Measurements from ENCODE around the gene TTLL5. TPM values are rescaled to one million over a fixed set of nuclear protein-coding genes. Genes with fewer than 3 reads are reported as not detected.

Gene TTLL5
- polyA plus RNA-seq, 2 donors, result 10.5 to 10.6 TPM

DNA sequence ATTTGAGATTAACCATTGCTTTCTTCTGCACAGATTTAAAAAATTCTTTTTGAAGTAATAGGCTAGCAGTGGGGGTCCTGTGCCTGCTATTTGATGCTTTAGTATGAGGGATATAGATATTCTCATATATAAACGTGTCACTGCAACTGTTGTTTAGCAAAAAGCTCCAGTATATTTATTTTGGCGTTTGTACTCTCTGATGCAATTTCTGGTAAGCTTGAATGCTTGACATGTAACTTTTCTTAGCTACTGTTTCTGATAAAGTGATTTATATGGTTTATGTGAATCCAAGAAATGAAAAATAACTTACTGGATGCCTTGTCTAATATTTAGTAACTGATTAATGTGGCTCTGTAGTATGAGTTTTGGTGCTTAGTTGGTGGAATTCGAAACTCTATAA is 77.1 kb downstream of the TTLL5 start:
- Histone ChIP-seq H3K4me1 (ENCODE audit: control insufficient read depth in 2 of 2, insufficient read depth in 2 of 2, low read length in 1 of 2) (no peaks in the 10 kb centered on the region), H3K4me3 (ENCODE audit: low read depth in 1 of 2, low read length in 2 of 2) (no peak overlapping the region), H3K9me3 (ENCODE audit: control insufficient read depth in 2 of 2, insufficient read depth in 1 of 2, low read depth in 1 of 2, low read length in 1 of 2) (no peaks in the 10 kb centered on the region), H3K36me3 (ENCODE audit: control insufficient read depth in 2 of 2, insufficient read depth in 2 of 2, low read length in 1 of 2) (peaks cover 0 to 5% of the 10 kb centered on the region in 2 donors), H3K27me3 (ENCODE audit: control insufficient read depth in 1 of 2, insufficient read depth in 2 of 2, low read length in 2 of 2) (no peaks in the 10 kb centered on the region), H3K27ac (ENCODE audit: low read depth in 2 of 2, low read length in 1 of 2) (no peak overlapping the region)
- 74 to 78% methylated on average over 3 of the region's 3 CpGs for WGBS, 2 donors

DNA sequence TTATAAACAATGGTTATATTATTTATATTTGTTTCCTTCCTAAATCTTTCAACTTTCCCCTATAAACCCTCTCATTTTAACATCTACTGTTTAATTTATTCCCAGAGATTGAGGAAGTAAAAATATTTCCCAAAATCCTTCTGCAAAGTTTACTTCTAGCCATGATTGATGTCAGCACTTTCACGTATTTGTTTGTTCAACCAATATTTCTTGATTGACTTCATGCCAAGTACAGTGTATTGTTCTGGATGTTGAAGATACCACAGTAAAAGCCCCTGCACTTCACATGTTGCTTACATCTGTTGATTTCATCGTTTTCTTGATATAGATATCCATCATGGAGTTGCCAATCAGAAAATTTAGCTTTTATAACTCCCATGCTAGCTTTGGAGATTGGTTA is 81.8 kb downstream of the TTLL5 start:
- Histone ChIP-seq H3K27me3 (ENCODE audit: control insufficient read depth in 1 of 2, insufficient read depth in 2 of 2, low read length in 2 of 2) (no peaks in the 10 kb centered on the region), H3K36me3 (ENCODE audit: control insufficient read depth in 2 of 2, insufficient read depth in 2 of 2, low read length in 1 of 2) (peaks cover 2 to 3% of the 10 kb centered on the region in 2 donors)
- WGBS, 2 donors, result 52 to 64% methylated on average over 2 of the region's 2 CpGs

DNA sequence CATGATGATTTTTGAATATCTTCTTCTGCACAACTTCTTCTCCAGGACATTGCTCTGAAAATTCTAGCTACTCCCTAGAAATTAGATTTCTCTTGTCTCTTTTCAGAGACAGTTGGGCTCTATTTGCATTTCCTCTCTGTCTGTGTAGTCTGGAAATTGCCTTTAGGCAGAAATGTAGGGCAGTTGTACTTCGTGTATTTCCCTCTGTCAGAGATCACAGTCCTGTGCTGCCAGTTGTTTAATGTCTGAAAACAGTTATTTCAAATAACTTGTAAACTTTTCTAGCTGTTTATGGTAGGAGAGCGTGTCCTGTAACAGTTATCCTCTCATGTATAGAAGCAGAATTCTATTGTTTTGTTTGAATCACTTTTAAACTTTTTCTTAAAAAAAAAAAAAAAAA is 86.9 kb downstream of the TTLL5 start:
- WGBS, 2 donors, result 74 to 77% methylated on average over 2 of the region's 2 CpGs
- H3K36me3 ChIP-seq (ENCODE audit: control insufficient read depth in 2 of 2, insufficient read depth in 2 of 2, low read length in 1 of 2), result peaks cover 2 to 5% of the 10 kb centered on the region in 2 donors

More for the DNA sequence above, 81.8 kb downstream of the TTLL5 start:
- Histone ChIP-seq H3K9me3 (ENCODE audit: control insufficient read depth in 2 of 2, insufficient read depth in 1 of 2, low read depth in 1 of 2, low read length in 1 of 2) (no peaks in the 10 kb centered on the region), H3K4me1 (ENCODE audit: control insufficient read depth in 2 of 2, insufficient read depth in 2 of 2, low read length in 1 of 2) (no peaks in the 10 kb centered on the region), H3K4me3 (ENCODE audit: low read depth in 1 of 2, low read length in 2 of 2) (no peak overlapping the region), H3K27ac (ENCODE audit: low read depth in 2 of 2, low read length in 1 of 2) (no peak overlapping the region)

DNA sequence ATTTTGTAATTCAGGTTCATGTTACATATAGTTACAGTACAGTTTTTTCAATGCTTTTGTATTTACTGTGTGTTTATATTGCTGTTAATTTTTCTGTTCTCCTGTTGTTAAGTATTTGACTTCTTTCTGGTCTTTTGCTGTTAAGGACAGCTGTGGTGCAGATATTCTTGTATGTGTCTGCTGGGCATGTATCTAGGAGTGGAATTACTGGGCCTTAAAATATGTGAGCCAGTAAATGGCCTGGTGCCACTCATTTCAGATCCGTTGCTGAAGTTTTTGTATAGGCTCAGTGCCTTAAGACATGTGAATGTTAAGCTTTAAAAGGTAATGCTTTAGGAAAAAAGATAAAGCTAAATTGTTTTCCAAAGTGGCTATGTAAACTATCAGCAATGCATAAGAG is 87.3 kb downstream of the TTLL5 start:
- no peak overlapping the region for H3K4me3 ChIP-seq (ENCODE audit: low read depth in 1 of 2, low read length in 2 of 2)
- peaks cover 2 to 5% of the 10 kb centered on the region in 2 donors for H3K36me3 ChIP-seq (ENCODE audit: control insufficient read depth in 2 of 2, insufficient read depth in 2 of 2, low read length in 1 of 2)
- H3K27ac ChIP-seq (ENCODE audit: low read depth in 2 of 2, low read length in 1 of 2), result no peak overlapping the region
- no peaks in the 10 kb centered on the region for H3K4me1 ChIP-seq (ENCODE audit: control insufficient read depth in 2 of 2, insufficient read depth in 2 of 2, low read length in 1 of 2)
- H3K27me3 ChIP-seq (ENCODE audit: control insufficient read depth in 1 of 2, insufficient read depth in 2 of 2, low read length in 2 of 2), result no peaks in the 10 kb centered on the region
- WGBS, 2 donors, result 68 to 78% methylated on average over 1 of the region's 1 CpG
- H3K9me3 ChIP-seq (ENCODE audit: control insufficient read depth in 2 of 2, insufficient read depth in 1 of 2, low read depth in 1 of 2, low read length in 1 of 2), result no peaks in the 10 kb centered on the region

More for the DNA sequence above, 86.9 kb downstream of the TTLL5 start:
- no peaks in the 10 kb centered on the region for H3K27me3 ChIP-seq (ENCODE audit: control insufficient read depth in 1 of 2, insufficient read depth in 2 of 2, low read length in 2 of 2)
- H3K4me1 ChIP-seq (ENCODE audit: control insufficient read depth in 2 of 2, insufficient read depth in 2 of 2, low read length in 1 of 2), result no peaks in the 10 kb centered on the region
- no peak overlapping the region for H3K27ac ChIP-seq (ENCODE audit: low read depth in 2 of 2, low read length in 1 of 2)
- H3K4me3 ChIP-seq (ENCODE audit: low read depth in 1 of 2, low read length in 2 of 2), result no peak overlapping the region
- H3K9me3 ChIP-seq (ENCODE audit: control insufficient read depth in 2 of 2, insufficient read depth in 1 of 2, low read depth in 1 of 2, low read length in 1 of 2), result no peaks in the 10 kb centered on the region

DNA sequence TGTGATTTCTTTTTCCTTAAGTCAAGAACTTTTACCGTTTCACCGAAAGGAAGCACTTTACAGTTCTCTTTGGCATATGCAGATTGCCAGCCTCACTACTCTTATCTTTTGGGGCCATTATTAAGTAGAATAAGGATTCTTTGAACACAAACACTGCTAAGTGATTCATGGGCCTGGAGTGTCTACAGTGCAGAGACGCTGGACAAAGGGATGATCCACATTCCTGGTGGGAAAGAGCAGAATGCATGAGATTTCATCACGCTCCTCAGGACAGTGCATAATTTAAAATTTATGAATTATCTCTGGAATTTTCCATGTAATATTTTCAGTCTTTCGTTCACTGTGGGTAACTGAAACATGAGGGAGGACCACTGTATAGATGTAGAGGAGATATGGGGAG is 90.2 kb downstream of the TTLL5 start:
- Histone ChIP-seq H3K4me3 (ENCODE audit: low read depth in 1 of 2, low read length in 2 of 2) (no peak overlapping the region), H3K9me3 (ENCODE audit: control insufficient read depth in 2 of 2, insufficient read depth in 1 of 2, low read depth in 1 of 2, low read length in 1 of 2) (no peaks in the 10 kb centered on the region), H3K36me3 (ENCODE audit: control insufficient read depth in 2 of 2, insufficient read depth in 2 of 2, low read length in 1 of 2) (peaks cover 0 to 5% of the 10 kb centered on the region in 2 donors), H3K4me1 (ENCODE audit: control insufficient read depth in 2 of 2, insufficient read depth in 2 of 2, low read length in 1 of 2) (no peaks in the 10 kb centered on the region), H3K27ac (ENCODE audit: low read depth in 2 of 2, low read length in 1 of 2) (no peak overlapping the region), H3K27me3 (ENCODE audit: control insufficient read depth in 1 of 2, insufficient read depth in 2 of 2, low read length in 2 of 2) (no peaks in the 10 kb centered on the region)
- 94 to 95% methylated on average over 5 of the region's 5 CpGs for whole genome bisulfite sequencing, 2 donors

DNA sequence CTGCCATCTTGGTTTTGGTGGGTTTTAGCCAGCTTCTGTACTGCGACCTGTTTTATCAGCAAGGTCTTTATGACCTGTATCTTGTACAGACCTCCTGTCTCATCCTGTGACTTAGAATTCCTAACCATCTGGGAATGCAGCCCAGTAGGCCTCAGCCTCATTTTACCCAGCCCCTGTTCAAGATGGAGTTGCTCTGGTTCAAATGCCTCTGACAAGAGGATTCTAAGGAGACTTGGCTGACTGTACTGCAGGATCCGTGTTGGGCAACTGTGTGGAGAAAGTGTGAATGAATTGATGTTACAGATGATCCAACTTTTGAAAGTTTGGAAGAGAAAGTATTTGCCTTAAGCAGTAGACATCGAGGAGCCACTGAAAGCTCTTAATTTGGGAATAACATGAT is 91.0 kb downstream of the TTLL5 start:
- H3K27me3 ChIP-seq (ENCODE audit: control insufficient read depth in 1 of 2, insufficient read depth in 2 of 2, low read length in 2 of 2), result no peaks in the 10 kb centered on the region
- no peaks in the 10 kb centered on the region for H3K4me1 ChIP-seq (ENCODE audit: control insufficient read depth in 2 of 2, insufficient read depth in 2 of 2, low read length in 1 of 2)
- peaks cover 0 to 2% of the 10 kb centered on the region in 2 donors for H3K36me3 ChIP-seq (ENCODE audit: control insufficient read depth in 2 of 2, insufficient read depth in 2 of 2, low read length in 1 of 2)
- H3K27ac ChIP-seq (ENCODE audit: low read depth in 2 of 2, low read length in 1 of 2), result no peak overlapping the region
- no peaks in the 10 kb centered on the region for H3K9me3 ChIP-seq (ENCODE audit: control insufficient read depth in 2 of 2, insufficient read depth in 1 of 2, low read depth in 1 of 2, low read length in 1 of 2)
- WGBS, 2 donors, result 77 to 82% methylated on average over 3 of the region's 3 CpGs
- no peak overlapping the region for H3K4me3 ChIP-seq (ENCODE audit: low read depth in 1 of 2, low read length in 2 of 2)

DNA sequence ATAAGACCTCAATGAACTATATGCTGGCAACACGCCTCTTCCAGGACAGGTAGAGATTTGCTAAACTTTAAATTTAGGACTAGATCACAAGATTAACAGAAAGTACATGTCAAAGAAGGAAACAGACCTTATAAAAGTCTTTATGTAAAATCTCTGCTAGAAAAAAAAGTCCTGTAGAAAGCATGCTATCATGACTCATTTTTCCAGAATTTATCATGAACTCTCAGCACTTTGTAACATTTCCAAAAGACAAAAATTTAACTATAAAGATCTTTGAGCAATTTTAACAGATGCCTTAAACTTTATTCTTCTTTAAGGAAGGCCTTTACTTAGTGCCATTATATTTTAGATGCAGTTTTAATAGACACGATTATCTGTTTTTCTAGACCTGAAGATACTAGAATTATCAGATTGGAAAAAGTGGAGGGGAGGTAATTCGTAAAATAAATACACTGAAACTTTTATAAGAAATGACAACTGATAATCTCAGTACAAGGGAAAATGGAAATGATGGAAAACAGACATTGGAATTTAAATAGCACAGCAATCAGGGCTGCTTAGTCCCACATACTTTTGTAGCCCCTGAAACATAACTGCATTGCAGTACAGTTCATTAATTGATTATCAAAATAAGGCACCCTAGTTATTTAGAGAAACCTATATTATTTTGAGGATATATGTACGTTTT is 92.0 kb downstream of the TTLL5 start:
- 79 to 85% methylated on average over 4 of the region's 4 CpGs for WGBS, 2 donors
- no peak overlapping the region for H3K27ac ChIP-seq (ENCODE audit: low read depth in 2 of 2, low read length in 1 of 2)
- no peaks in the 10 kb centered on the region for H3K4me1 ChIP-seq (ENCODE audit: control insufficient read depth in 2 of 2, insufficient read depth in 2 of 2, low read length in 1 of 2)
- peaks cover 0 to 2% of the 10 kb centered on the region in 2 donors for H3K36me3 ChIP-seq (ENCODE audit: control insufficient read depth in 2 of 2, insufficient read depth in 2 of 2, low read length in 1 of 2)
- H3K4me3 ChIP-seq (ENCODE audit: low read depth in 1 of 2, low read length in 2 of 2), result no peak overlapping the region
- H3K9me3 ChIP-seq (ENCODE audit: control insufficient read depth in 2 of 2, insufficient read depth in 1 of 2, low read depth in 1 of 2, low read length in 1 of 2), result no peaks in the 10 kb centered on the region
- H3K27me3 ChIP-seq (ENCODE audit: control insufficient read depth in 1 of 2, insufficient read depth in 2 of 2, low read length in 2 of 2), result no peaks in the 10 kb centered on the region

DNA sequence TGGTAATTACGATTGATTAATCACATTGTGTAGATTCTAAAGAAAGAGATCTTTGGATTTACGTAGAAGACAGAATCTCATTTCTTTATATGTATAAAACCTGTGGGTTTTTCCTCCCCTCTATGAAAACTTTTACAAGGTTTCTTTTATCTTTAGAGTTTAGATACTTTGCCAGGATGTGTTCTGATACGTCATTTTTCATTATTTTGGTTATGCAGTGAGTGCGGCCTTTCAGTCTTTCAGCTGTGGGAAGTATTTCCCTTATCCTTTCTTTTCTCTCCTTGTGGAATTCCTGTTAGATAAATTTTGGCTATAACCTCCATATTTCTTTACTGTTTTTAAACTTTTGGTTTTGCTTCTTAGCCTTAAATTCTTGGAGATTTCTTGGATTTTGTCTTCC is 92.7 kb downstream of the TTLL5 start:
- no peaks in the 10 kb centered on the region for H3K4me1 ChIP-seq (ENCODE audit: control insufficient read depth in 2 of 2, insufficient read depth in 2 of 2, low read length in 1 of 2)
- peaks cover 0 to 2% of the 10 kb centered on the region in 2 donors for H3K36me3 ChIP-seq (ENCODE audit: control insufficient read depth in 2 of 2, insufficient read depth in 2 of 2, low read length in 1 of 2)
- H3K27ac ChIP-seq (ENCODE audit: low read depth in 2 of 2, low read length in 1 of 2), result no peak overlapping the region
- 92% methylated on average over 4 of the region's 4 CpGs for WGBS, 2 donors
- no peaks in the 10 kb centered on the region for H3K9me3 ChIP-seq (ENCODE audit: control insufficient read depth in 2 of 2, insufficient read depth in 1 of 2, low read depth in 1 of 2, low read length in 1 of 2)
- H3K27me3 ChIP-seq (ENCODE audit: control insufficient read depth in 1 of 2, insufficient read depth in 2 of 2, low read length in 2 of 2), result no peaks in the 10 kb centered on the region
- H3K4me3 ChIP-seq (ENCODE audit: low read depth in 1 of 2, low read length in 2 of 2), result no peak overlapping the region

DNA sequence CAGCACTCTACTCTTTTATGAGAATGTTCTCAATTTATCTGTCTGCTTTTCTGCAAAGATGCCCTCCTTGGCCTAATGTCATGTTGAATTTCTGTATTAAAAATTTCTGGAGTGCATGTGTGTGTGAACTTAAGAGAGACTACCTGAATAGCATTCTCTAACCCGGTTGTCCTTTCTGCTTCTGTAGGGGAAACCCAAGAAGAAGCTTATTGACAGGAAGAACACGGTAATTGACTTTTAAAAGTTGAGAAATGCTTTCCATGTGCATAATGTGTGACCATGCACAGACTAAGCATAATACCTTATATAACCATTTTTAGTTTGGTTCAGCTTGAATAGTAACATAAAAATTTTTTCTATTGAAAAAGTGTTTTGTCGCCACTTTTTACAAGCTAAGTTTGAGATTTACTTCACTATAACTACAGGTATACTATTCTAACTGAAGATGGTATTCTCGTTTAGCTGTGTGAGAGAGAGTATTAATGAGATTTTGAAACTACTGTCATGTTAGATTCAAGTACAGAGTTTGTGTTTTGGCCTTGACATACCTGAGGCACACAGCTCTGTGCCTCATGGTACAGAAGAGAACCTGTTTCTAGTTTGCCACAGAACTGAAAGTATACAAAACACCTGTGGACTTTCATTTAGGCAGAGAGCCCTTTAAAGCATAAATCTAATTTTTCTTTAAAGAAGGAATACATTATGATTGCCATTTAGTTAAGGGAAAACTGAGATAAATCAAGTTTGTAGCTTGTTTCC is 96.8 kb downstream of the TTLL5 start:
- no peaks in the 10 kb centered on the region for H3K27me3 ChIP-seq (ENCODE audit: control insufficient read depth in 1 of 2, insufficient read depth in 2 of 2, low read length in 2 of 2)
- 89 to 90% methylated on average over 4 of the region's 4 CpGs for WGBS, 2 donors
- H3K27ac ChIP-seq (ENCODE audit: low read depth in 2 of 2, low read length in 1 of 2), result no peak overlapping the region
- no peaks in the 10 kb centered on the region for H3K36me3 ChIP-seq (ENCODE audit: control insufficient read depth in 2 of 2, insufficient read depth in 2 of 2, low read length in 1 of 2)
- no peaks in the 10 kb centered on the region for H3K9me3 ChIP-seq (ENCODE audit: control insufficient read depth in 2 of 2, insufficient read depth in 1 of 2, low read depth in 1 of 2, low read length in 1 of 2)
- no peaks in the 10 kb centered on the region for H3K4me1 ChIP-seq (ENCODE audit: control insufficient read depth in 2 of 2, insufficient read depth in 2 of 2, low read length in 1 of 2)
- H3K4me3 ChIP-seq (ENCODE audit: low read depth in 1 of 2, low read length in 2 of 2), result no peak overlapping the region

DNA sequence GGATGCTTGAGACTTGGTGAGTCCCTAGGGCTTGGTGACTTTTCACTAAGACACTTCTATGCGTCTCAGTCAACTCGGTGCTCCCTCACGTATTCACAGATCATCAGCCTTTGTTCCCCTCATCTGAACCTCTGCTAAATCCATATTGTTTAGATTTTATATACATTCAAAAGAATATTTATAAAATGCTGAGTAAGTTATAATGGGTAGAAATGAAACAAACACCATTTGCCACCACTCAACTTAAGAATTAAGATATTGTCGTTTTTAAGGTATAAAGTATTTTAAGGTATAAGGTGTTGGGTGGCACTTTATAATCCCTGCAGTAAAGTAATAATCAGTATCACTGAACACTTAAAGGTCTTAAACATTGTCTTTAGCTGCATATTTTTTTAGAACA is 103.0 kb downstream of the TTLL5 start:
- 94 to 97% methylated on average over 4 of the region's 4 CpGs for WGBS, 2 donors
- no peak overlapping the region for H3K27ac ChIP-seq (ENCODE audit: low read depth in 2 of 2, low read length in 1 of 2)
- H3K4me3 ChIP-seq (ENCODE audit: low read depth in 1 of 2, low read length in 2 of 2), result no peak overlapping the region
- H3K9me3 ChIP-seq (ENCODE audit: control insufficient read depth in 2 of 2, insufficient read depth in 1 of 2, low read depth in 1 of 2, low read length in 1 of 2), result no peaks in the 10 kb centered on the region
- H3K4me1 ChIP-seq (ENCODE audit: control insufficient read depth in 2 of 2, insufficient read depth in 2 of 2, low read length in 1 of 2), result no peaks in the 10 kb centered on the region
- H3K36me3 ChIP-seq (ENCODE audit: control insufficient read depth in 2 of 2, insufficient read depth in 2 of 2, low read length in 1 of 2), result peaks cover 0 to 6% of the 10 kb centered on the region in 2 donors
- H3K27me3 ChIP-seq (ENCODE audit: control insufficient read depth in 1 of 2, insufficient read depth in 2 of 2, low read length in 2 of 2), result no peaks in the 10 kb centered on the region
